GM21381 (cell line): ENCODE measurements around the gene PRKCA.
"Not testable (repeated sequence)": the region's sequence is repeated elsewhere in the genome, so short reads cannot be mapped to it uniquely, and the experiment has no call there.

ENCODE experiments used
- ATAC-seq: cut with Tn5 transposase; IDR thresholded peaks from one replicate; pipeline ENCODE4 v1.9.1; 2021; ENCODE audit warnings: mild to moderate bottlenecking, moderate library complexity; ENCODE audit not compliant: unreplicated experiment

Gene PRKCA

DNA sequence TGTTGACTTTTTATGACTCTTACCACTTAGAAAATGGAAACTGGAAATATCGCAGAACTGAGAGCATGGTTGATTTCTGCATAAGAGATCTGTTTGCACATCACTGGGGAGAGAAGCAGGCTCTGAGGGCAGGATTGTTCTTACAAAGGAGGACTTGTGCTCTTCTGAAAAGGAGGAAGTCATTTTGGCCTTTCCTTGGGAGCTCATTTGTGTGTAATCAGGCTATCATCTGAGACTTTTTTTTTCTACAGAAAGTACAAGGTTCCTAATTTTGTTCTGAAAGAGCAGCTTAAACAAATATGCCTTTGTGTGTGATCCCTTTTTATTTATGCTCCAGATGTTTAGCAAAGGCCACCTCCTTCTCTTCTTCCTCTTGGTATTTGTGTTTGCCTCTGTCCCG, 386.8 kb downstream of the PRKCA start:
- ATAC-seq = no peak

DNA sequence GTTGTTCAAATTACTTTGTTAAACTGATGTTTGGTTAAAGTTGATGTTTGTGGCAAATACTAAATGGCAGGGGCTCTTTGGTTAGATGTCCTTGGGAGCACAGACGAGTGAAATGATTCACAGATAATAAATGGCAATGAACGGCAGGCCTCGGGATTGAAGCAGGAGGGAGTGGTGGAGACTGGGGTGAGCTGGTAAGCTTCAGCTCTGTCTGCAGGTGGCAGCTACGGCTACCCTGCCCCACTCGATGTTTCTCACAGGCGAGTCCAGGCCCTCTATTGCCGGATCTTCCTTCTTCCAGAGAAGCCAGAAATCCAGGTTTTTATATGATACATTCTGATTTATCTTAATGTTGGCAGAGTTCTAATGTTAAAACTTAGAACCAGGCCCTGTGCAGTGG, 387.8 kb downstream of the PRKCA start:
- no peak for ATAC-seq

DNA sequence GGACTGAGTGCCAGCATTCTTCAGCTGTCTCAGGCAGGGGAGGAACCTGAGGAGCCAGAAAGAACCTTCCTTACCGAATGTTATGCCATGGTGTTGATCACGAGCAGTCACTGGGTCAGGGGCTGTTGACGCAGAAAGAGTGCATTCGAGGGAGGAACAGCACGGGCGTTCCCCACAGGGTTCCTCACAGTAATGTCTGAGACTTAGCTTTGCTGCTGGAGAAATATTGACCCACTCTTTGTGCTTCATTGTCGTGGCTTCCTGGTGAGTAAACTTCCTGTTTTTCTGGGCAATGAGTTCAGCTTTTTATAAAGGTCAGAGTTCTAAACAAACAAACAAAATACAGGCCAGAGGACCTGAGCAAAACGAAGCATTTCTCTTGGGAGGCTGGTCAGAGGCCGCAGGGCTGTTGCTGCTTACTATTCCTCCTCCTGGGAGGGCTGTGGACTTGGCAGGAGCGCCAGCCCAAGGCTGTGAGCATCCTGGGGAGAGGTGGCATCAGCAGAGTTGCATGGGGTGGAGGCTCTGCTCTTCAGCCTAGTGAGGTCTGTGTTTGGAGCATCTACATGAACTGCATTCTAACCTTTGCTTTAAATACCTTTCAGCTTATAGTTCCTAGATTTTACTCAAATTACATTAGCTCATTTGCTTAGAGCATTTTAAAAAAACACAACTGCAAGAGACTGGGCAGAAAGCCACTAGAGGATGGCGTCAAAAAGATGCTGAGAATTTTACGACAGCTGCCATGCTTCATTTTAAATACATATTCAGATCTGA, 389.4 kb downstream of the PRKCA start:
- ATAC-seq = no peak

DNA sequence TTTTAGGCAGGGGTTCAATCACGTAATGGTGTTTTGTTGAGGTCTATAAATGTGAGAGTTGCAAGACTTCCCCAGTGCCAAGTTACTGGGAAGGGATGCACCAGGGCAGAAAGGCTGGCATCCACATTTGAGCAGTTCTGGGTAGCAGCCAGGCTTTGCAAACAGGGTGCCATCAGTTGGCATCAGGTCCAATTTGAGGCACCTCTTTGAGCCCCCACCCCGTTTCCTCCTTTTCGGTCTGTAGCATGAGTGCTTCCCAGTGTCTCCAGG, 389.9 kb downstream of the PRKCA start:
- no peak for ATAC-seq

DNA sequence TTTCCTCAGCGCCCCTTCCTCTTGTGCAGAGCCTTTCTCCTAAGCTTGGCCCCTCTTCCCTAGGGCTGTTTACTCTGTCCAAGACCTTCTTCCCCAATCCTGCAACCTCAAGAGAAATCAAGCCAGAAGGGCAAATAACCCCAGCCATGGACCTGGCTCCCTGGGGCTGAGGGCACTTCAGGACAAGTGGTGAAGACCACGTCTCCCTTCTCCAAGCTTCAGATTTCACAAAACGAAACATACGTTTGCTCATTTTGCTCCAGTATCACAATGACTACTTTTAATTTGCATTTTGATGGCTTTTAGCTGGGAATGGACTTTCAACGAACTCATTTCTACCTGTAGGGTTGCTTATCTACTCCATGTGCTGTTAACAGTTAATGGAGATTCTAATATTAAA, 392.7 kb downstream of the PRKCA start:
- ATAC-seq = no peak

DNA sequence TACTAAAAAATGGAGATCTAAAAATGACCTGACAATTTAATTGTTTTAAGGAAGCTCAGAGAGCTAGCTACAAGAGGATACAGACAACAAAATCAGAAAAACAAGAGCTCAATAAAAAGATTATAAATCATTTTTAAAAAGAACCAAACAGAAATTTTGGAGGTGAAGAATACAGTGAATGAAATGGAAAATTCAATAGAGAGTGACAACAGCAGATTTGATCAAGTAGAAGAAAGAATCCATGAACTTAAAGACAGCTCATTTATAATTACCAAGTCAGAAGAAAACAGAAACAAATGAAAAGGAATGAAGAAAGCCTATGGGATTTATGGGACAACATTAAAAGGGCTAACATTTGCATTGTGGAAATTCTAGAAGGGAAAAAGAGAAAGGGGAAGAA, 395.9 kb downstream of the PRKCA start:
- no peak for ATAC-seq

DNA sequence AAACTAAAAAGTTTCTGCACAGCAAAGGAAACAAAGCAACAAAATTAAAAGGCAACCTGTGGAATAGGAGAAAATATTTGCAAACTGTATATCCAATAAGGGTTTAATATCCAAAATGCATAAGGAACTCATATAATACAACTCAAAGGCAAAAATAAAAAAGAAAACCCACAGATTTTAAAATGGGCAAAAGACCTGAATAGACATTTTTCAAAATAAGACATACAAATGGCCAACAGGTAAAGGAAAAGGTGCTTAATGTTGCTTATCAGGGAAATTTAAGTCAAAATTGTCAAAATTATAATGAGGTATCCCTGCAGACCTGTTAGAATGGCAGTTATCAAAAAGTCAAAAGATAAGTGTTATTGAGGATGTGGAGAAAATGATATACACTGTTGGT, 399.0 kb downstream of the PRKCA start:
- no peak for ATAC-seq

DNA sequence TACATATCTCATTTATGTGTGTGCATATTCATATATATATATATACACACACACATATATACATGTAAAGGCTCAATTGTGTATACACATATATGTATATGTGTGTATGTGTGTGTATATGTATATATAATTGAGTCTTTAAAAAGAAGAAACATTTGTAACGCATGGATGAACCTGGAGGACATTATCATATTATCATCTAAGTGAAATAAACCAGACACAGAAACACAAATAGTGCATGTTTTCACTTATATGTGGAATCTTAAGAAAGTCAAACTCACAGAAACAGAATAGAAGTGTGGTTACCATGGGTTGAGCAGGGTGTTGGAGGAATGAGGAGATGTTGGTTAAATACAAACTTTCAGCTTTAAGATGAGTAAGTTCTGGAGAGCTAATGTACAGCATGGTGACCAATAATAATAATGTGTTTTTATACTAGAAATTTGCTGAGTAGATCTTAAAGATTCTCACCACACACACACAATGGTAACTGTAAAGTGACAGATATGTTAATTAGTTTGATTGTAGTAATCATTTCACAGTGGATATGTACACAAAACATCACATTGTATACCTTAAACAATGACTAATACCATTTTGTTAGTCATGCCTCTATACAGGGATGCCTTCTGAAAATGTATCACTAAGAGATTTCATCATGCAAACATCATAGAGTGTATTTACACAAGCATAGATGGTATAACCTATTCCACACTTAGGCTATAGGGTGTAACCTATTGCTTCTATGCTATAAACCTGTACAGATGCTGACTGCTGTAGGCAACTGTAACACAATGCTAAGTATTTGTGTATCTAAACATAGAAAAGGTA, 399.9 kb downstream of the PRKCA start:
- ATAC-seq = no peak

DNA sequence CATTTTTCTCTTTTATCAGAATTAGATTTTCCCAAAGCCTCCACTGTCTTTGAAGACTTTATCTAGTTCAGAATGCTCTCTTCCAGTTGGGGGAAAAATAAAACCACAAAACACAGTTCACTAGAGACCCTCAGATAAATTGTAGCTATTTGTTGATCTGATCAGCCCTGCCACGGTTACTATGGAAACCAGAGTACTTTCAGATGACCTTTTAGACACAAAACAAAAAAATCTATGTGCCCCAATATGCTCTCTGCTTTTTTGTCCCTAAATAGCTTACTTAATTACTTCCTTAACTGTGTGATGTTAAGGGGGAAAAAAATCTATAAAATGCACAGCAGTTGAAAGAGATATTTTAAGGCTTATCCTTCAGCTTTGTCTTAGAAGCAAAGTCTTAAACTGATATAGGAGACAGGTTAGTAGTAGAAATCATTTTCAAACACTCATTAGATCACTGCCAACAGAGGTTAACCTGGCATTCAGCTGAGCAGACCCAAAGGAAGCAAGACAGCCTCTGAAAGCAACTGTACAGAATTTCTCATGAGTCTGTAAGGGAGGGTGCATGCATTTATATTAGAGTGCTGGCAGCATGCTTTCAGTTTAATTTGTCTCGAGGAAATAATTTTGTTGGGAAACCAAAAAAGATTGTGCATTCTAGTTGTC, 402.6 kb downstream of the PRKCA start:
- ATAC-seq = peak; percentile 4

DNA sequence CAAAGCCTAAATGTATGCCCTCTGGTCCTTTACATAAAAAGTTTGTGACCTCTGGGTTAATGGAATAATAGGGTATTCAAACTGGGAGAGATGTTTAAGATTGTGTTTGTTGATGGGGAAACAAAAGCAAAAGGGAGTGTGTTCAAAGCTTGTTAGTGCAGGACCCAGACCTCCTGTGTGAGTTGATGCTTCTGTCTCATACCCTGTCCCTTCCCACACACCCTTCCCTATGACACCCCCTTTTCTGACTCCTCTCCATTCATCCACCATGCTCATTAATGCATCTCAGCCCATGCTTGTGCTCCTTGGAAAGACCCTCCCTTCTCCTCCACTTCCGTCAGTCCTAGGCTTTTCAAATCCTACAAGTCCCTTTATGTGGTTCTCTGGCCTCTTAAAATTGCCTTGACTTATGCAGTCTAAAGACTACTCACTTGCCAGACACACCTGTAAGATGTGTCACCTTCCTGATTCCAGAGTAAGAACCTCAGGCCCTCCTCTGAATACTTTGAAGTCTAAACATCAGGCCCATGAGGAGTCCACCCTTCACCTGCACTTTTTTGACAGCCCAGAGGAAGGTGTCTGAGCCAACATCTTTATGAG, 404.5 kb downstream of the PRKCA start:
- no peak for ATAC-seq

DNA sequence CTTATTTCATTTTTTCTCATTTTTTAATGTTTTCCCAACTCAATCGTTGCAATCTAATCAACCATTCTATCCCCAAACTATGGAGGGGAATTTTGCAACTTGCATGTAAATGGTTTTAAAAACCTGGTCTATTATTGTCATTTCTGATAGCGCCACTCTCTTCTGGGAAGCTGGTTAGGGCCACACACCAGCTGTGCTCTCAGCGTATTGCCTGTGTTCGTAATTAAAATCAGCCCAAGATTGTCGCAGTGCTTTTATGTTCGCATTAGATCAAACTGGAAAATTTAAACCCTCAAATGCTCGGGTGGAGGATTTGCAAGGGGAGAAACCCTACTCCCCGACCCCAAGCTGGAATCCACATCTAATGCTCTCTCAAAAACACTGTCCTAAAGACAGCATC, 409.0 kb downstream of the PRKCA start:
- ATAC-seq = no peak

DNA sequence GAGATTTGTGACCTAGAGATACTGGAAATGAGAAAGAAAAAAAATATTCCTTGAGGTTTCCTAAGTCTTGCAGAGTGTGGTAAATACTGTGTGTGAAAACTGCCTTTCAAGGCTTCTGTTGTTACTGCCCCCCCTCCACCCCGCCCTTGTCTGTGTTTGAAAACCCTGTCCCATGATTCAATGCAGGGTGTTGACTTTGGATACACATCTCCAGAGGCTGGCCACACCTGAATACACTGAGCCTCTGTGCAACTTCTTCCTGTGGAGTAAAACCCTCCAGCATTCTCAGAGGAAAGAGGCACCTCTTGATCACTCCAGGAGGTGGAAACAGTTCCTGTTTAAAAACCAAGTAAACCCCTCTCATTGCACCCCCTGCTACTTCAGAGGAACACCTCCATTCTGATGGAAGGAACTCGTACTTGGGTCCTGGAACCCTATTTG, 409.5 kb downstream of the PRKCA start:
- no peak for ATAC-seq

DNA sequence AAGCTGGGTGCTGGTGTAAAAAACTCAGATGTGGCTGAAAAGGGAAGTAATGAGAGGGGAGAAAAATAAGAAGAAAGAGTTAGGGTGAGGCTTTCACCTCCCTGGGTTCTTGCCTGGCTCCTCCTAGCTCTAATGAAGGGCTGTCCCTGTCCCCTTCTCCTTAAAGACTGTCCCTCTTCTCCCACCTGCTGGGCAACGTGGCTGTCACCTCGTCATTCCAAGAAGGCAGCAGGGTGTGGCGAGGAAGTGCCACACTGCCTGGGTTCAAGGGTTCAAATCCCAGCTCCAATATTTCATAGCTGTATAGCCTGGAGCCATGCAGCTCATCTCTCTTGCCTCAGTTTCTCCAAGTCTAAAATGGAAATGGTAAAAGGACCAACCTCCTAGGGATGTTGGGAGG, 410.0 kb downstream of the PRKCA start:
- no peak for ATAC-seq

DNA sequence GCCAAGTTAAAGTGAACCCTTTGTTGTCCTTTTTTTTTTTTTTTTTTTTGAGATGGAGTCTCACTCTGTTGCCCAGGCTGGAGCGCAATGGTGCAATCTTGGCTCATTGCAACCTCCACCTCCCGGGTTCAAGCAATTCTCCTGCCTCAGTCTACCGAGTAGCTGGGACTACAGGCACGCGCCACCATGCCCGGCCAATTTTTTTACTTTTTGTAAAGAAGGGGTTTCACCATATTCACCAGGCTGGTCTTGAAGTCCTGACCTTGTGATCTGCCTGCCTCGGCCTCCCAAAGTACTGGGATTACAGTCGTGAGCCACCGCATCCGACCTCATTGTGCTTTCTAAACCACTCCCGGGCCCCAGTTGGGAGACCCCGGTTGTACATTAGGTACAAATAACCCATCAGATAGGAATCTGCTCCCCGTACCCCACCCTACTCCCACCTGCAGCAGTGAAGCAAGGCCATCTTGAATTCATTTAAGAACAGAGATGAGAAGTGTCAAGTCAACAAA, 410.7 kb downstream of the PRKCA start:
- ATAC-seq = not testable (repeated sequence)

DNA sequence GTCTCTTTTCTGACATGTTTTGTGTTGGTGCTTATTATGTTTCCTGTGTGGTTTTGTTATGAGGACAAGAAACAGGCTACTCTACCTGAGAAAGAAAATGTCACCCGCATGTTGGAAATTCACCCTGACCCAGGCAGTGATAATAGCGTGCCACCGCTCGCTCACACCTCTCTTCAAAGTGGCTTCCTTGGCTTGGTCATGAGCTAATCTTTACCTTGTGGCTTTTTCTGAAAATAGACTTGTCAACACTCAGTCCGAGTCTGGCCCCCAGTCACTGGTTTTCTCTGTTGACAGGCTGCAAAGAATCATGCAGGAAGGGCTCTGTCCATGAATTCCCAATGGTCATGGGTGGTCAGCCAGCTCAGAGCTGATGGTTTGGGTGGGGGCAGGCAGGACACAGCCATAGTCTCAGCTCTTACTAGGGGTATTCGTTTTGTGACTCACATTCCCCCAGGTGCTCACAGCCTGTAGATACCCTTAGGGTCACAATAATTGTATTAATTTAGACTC, 411.2 kb downstream of the PRKCA start:
- ATAC-seq = peak; percentile 82

DNA sequence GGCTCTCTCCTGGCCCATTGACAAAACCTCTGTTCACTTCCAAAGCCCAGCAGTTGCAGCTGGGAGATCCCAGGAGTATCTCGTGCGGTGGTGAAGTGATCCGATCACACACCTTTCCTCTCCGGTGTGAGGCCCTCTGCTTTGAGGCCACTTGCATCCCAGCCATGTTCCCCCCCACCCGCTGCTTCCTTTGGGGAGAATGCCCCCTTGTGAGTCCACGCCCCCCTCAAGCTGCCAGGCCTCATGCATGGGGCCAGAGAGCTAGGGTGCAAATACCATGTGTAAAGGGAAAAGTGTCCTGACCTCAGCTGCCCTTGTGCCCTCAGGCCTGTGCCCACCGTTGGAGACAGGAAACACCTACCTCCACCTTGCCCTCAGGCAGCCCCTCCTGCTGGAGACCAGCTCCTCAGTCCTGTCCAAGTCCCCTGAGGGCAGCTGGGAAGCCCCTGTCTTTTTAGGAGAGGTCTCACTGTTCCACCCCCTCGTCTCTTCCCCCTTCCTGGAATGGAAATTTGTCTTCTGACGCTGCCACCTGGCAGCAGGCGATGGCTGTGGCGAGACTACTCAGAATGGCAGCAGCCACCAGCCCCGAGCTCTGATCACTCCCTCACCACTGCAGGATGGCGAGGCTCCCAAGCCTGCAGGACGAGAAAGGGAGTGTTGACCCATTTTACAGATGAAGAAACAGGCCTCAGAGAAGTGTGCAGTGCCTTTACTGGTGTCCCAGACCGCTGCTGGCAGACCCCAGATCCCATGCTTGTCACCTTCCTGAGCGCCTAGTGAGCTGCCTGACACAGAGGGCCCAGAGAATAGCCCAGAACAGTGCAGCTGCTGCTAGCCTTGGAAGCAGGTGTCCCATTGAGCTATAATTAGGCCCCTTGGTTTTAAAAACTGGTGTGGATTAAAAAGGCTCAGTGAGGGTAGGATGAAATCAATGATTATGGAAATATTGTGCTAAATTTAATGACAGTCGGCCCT, 411.9 kb downstream of the PRKCA start:
- ATAC-seq = no peak

DNA sequence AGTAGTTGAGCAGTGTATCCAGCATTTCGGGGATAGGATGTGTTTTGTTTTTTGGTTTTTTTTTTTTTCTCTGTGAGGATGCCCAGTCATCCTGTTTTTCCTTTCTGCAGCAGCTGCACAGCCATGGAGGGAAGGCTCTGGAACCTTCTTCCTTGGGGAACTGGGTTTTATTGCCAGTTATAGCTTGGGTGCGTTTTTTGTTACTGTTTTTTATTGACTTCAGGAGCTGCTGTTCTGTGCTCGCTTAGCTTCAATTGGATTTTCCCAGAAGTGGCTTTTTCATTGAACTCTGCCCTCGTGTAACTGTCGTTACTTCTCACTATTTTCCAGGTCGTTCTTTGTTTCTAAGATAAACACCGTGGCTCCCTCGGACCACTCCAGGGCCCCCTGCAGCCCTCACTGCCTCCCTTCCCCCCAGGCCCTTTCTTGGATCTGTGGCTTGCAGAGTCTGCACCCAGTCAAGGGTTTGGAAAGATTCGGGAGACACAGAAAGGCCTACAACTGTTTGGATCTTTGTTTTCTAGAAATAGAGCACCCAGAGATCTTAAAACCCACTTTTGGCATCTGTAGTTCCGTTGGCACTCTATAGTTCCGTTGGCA, 412.8 kb downstream of the PRKCA start:
- ATAC-seq = no peak

DNA sequence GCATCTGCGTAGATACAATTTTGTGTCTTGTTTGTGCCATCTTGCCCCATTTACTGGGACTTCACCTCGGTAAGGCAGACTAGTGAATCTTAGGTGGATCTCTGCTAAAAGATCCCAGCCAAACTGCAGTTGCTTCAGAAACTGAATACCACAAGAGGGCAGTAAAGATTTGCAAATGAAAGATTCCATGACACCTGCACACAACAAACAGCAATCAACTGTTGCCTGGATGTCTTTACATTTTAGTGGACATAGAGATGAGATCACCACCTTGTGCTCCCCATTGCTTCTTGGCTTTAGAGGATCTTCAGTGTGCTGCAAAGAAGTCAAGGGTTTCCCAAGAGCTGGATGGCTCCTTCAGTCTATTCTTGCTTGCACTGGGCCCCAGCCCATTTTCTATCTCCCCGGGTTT, 413.3 kb downstream of the PRKCA start:
- no peak for ATAC-seq

DNA sequence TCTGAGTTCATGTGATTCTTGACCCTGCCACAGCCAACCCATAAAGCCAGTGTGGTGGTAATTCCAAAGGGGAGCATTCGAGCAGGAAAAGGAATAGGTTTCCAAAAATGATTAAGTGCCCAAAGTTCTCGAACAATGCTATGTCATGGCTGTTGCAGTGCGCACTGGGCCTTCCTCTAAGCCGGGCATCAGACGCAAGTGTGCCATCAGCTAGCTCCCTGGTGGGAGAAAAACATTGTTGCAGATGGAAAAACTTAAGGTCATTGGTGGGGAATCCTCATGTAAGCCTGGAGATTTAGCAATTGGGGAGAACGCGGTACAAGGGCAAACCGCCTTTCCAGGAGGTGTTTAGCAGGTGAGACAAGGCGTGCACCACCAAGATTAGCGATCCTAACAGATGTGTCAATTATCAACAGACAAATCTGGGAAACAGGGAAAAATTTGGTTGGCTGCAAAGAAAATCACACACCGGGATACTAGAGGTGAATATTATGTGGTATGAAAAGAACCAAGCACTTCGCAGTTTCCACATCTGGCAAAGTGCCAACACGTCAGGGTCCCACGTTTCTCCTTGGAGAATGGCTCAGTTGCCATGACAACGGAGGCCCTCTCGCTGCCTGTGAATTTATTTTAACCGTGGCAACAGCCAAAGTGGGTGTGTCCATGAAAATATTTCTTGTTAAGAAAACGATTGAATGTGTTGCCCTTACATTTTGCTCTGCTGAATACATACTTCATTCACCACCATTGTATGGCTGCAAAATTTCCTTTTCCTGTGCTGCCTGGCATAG, 414.0 kb downstream of the PRKCA start:
- ATAC-seq = no peak
